GM18498 (cell line): ENCODE results near the gene UROC1.

Experiments used
- ATAC-seq: cut with Tn5 transposase; IDR thresholded peaks from one replicate; pipeline ENCODE4 v1.9.1; 2021; ENCODE audit warnings: mild to moderate bottlenecking, moderate library complexity; ENCODE audit not compliant: unreplicated experiment

The UROC1 gene

DNA sequence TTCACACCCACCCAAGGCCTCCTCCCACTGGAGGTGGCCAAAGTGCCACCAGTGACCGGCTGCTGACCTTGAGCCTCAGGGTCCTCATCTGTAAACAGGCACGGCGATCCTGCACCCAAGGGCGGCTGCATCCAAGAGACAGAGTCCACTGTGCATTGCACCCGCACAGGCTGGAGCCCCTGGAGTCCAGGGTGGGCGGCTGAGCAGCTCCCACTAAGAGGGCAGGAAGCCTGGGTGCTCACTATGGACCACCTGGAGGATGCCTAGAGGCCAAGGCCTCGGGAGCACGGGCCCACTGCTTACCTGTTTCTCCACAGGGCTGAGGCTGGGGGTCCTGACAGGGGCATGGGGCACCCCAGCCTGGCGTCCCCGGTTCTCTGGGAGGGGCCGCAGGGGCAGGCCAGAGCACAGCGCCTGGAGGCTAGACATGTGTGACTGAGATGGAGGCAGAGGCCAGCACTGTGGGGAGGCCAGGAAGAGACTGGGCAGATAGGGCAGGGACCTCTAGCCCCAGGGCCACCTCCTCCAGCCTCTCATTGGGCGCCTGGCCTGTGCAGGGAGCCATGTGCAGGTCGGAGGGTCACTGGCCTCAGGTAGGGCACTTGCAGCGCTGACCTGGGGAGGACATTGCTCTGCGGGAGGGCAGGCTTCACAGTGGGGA is at the start of gene UROC1:
Gene UROC1, minus strand, starts transcription at position 483 of the 661 bp plus-strand sequence. Its CDS starts 54 bp downstream, at position 429.
- no peak for ATAC-seq

DNA sequence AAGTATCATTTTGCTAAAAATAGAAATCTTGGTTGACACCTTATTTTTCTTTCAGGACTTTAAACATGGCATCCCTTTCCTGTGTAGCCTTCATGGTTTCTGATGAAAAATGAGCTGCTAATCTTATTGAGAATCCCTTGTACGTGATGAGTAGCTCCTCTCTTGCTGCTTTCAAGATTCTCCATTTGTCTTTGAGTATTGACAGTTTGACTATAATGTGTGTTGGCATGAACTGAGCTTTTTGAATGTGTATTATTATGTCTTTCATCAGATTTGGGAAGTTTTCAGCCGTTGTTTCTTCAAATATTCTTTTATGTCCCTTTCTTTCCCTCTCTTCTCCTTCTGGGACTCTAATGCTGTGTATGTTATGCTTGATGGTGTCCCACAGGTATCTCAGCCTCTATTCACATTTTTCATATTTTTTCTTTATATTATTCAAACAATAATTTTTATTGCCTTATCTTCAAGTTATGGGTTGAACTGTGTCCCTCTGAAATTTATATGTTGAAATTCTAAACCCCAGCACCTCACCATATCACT is 45.2 kb upstream of the UROC1 start:
- ATAC-seq, result no peak

DNA sequence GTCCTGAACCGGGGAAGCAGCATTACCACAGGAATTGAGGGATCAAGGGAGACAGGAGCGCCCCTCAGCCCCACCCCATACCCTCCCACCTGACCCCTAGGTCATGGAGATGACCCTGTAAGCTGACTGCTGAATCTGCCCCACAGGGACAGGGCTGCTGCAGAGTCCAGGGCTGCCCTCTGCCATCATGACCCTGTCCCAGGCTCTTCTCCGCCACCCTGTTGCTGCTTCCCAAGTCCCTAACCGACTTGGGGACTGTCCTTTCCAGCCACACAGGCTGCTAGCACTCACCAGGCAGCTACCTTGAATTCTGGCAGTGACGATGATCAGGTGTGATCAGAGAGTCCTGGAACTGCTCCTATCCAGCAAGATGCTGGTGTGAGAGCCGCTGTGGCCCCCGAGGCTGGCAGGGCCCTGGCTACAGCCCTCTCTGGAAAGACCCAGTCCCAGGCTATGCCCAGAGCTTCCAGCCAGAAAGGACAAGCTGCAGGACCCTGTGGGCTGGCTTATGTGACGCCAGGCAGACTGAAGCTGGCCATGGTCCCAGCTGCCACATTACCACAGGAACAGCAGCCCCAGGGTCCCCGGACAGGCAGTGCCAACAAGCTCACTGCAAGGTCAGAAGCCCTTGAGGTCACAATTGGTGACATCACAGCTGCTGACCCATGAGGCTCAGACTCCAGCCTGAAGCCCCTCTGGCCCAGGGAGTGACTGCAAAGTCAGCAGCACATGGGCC is 40.9 kb upstream of the UROC1 start, which contains the start of gene C3orf22:
Gene C3orf22, minus strand, starts transcription at position 597 of the 736 bp plus-strand sequence. CDS start 5,542 bp downstream, outside the sequence.
- ATAC-seq, result no peak

DNA sequence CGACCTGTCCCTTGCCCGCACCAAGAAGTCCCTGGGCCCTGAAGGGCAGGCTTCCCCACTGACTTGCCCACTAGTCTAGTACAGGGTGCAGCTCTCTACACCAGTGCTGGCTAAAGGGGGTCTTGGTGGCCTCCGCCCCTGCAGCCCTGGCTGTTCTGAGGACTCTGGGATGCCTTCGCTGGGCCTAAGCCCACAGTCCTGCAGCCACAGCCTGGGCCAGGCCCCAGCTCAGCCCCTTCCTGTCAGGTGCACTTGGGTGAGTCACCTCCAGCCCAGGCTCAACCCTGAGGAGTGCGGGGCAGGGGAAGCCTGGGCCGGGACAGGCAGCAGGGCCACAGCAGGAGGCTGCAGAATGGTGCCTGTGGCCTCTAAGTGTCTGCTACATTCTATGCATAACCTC is 40.2 kb upstream of the UROC1 start:
- no peak for ATAC-seq

- no peak for ATAC-seq
Measured at GRCh38 chr3:126557415-126557745, 39.8 kb upstream of the UROC1 start.

DNA sequence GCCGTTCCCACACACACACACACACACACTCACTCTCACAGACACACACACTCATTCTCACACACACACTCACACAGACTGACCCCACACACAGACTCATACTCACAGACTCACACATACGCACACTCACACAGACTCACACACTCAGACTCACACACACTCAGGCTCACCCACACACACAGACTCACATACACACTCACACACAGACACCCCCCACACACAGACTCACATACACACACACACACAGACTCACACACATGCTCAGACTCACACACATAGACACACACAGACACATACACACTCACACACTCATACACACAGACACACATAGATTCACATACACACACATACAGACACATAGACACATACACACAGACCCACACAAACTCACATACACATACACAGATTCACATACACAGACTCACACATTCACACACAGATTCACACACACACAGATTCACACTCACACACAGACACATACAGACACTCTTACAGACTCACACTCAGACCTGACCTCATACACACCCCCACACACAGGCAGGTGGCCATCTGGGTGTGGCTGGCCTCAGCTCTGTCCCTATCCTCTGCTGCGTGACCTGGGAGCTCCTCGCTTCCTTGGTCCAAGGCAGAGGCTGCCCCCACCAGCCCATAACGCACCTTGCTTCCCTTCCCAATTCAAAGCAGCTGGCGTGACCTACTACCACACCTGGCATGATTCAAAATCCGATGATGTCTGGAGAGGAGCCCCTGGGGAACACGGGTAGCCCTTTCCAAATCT is 39.3 kb upstream of the UROC1 start:
- ATAC-seq, result no peak

DNA sequence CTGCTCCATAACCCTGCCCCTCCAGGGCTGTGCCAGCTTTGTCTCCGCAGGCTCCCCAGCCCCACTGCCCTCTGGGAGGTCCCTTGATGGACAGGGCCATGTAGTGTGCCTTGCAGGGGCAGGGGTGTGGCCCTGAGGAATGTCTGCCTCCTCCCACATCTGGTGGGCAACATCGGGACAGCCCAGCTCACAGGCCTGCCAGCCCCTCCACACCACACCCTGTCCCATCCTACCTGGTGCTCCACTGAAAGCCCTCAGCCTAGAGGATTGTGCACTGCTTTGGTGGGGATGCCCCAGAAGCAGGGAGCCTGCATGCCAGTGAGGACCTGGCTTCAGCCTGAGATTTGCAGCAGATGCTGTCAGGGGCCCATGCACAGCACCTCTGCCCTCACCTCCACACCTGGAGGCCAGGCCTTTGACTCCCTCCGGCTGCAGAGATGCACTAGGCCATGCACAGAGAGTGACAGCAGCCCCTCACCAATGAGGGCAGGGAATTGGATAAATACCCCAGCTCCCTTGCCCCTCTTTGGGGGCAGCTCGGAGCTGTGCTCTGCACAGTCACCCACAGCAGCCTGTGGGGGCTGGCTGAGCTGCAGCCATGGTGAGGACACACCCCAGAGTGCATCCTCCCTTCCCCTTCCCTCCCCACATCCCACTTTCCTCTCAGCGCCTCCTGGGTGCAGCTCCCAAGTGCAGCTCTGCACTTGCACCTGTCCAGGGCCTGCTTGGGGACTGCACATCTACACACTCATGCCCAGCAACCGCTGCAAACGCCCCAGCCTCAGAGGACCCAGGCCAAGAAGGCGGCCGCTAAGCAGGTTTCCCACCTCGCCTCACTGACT is 38.4 kb upstream of the UROC1 start:
- ATAC-seq, result no peak

DNA sequence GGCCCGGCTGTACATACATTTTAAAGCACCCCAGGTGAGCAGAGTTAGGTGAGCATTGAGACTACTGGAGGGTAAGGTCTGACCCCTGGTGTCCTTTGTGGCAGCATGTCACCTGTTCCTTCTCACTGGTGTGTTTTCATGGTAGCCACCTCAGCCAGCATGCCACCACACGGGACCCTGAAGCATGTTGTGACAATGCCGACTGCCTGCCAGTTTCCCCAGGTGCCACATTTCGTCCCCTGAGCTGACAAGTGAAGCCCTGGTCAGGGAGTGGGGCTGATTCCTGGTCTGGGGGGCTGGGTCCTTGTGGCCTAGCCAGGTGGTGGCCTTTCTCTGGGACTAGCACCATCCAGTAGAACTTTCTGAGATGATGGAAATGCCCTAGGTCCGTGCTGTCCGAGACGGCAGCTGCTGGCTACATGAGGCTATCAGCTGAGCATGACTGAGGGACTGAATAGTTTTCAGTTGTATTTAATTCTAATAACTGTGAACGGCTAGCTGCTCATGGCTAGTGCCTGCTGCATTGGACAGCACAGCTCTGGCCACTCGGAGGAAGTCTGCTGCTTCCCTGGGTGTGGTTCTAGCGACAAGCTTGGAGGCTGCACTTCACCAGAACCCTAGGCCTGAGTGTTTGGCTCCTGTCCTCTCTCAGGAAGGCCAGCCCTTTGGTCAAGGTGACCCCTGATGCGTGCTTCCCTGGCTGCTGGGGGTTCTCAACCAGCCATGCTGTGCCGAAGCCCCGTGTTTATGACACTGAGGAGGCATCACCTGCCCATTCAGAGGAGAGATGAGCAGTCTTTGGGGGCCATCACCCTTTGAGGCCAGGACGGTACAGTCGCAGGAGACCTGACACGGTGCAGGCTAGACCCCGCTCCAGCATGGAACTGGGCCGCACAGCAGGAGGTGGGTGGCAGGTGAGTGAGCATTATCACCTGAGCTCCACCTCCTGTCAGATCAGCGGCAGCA is 37.3 kb upstream of the UROC1 start:
- no peak for ATAC-seq

DNA sequence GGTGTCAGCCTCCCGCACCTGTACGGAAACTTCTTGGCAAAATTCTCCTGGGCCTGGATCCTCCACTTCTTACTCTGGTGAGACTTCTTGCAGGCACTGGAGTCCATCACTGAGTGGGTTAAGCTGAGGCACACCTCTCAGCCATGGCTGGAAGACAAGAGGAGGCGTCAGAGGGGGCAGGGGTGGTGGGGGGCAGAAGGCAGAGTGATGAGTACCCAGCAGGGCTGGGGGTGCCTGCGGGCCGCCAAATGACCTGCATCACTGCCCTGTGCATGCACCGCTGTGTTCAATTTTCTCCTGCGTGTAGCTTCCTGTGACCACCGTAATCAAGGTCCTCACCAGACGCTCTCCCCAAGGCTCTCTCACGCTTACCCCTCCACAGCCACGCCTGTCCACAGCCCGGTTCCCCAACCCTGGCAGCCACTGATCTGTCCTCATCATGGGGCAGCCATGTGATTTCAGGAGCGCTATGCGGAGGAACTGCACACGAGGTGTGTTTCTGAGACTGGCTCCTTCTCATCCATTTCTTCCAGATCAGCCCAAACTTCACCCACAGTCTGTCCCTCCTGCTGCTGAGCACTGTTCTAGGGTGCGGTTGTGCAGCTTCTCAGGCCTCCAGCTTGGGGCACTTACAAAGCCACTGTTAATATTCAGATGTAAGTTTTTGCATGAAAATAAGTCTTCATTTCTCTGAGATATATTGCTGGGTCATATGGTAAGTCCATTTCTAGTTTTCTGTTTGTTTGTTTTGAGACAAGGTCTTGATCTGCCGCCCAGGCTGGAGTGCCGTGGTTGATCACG is 35.9 kb upstream of the UROC1 start:
- no peak for ATAC-seq

- ATAC-seq, result no peak
Measured at GRCh38 chr3:126552688-126553283, 35.2 kb upstream of the UROC1 start.

GRCh38 chr3:126551839-126552687 is 34.5 kb upstream of the UROC1 start:
- no peak for ATAC-seq

GRCh38 chr3:126551121-126551838 is 33.7 kb upstream of the UROC1 start:
- ATAC-seq, result no peak

DNA sequence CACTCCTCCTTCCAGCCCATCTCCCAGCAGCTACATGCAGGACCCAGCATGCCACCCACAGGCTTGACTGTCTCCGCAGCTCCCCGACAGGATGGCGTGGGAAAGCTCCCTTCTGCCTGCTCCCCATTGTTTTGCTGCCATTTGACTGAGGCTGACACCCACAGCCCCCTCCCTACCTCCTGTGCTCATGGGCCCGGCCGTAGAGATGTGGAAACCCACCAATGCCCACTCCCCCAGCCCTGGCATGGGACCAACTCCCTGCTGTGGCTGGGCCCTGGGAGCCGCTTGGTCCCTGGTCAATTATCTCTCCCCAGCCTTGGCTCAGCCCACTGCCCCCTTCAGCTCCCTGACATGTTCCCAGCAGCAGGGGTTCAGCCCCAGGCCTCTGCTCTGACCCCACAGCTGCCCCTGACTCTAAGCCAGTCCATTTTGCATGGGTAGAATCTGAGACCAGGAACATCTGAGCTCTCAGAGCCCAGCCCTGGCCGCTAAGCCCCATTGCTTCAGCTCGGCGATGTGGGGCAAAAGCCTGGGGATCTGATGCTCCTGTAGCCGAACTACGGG is 33.0 kb upstream of the UROC1 start:
- ATAC-seq, result no peak

DNA sequence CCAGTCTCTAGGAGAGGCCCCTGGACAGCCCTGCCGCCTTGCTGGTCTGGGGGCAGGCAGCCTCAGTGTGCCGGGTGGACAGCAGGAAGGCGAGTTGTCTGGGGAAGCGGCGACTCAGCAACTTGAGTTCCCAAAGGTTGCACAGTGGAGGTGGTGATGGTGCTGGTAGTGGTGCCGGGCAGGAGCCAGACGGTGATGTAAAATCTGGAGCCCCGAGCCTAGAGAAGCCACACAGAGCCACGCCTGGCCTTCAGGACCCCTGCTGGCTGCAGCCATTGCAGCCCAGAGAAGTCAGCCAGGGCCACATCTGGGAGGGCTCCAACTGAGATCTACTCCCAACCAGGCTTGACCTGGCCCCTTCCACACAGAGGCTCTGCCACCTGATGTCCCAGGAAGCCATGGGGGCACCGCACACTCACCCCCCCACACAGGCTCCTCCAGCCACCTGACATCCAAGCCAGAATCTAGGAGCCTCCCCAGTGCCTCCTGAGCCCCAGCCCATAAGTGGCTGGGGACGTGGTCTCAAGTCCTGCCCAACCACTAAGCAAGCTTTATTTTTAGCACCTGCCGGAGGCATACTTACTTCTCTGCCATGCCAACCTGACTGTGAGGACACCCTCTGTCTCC is 32.4 kb upstream of the UROC1 start:
- ATAC-seq, result no peak

DNA sequence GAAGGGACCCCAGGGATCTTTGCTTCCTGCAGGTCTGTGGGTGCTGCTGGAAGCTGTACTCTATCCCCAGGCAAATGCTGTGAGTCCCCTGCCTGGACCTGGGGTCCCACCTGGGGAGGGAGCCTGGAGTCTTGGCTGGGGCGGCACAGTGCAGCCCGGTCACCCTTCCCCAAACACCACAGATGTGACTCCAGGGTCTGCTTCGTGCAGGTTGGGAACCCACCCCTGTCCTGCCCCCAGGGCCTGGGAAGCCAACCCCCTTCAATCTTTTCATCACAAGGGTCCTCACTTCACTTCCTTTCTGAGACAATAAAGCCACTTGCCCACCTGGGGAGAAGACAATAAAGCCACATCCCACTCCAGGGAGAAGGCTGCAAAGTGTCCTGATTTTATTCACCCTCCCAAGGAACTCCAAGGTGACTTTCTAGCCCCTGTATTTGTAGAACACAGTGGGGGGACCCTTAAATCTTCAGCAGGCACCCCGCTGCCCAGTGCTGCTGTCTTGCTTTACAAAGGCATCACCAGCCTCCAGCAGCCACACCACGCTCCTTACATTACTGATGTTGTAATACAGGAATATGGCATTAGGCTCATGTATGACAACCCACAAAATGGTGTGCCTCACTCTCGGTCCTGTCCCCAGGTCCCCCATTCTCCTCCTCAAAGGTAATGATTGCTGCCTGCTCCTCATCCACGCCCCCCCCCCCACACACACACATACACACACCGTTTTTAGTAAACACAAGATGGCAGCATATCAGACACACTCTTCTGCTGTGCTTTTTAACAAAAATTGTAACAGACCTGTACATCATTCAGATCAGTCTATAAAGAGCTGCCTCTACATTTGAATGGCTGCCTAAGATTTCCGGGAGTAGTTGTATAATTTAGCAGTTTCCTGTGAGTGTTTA is 31.2 kb upstream of the UROC1 start:
- ATAC-seq, result no peak
